Hematopoietic multipotent progenitor cell treated with erythropoietin and hydrocortisone succinate and interleukin-3 and kit ligand, for 8 days (in vitro differentiated cells): ENCODE data around the gene SNAP47.
A peak's percentile ranks its signal among the peaks of the same experiment; 100 is the strongest.

Experiments
- DNase-seq: peaks from one replicate; pipeline ENCODE4 v3.0.0-alpha.2; 2015

The SNAP47 gene

GRCh38 chr1:227786673-227787512 lies 51.7 kb downstream of the SNAP47 start:
- no peak for DNase-seq

- DNase-seq = peak; percentile 82
Measured at GRCh38 chr1:227787513-227788270, 52.5 kb downstream of the SNAP47 start.

- peak; percentile 41 for DNase-seq
Measured at GRCh38 chr1:227788271-227789083, 53.2 kb downstream of the SNAP47 start.

GRCh38 chr1:227789084-227790033 lies 54.1 kb downstream of the SNAP47 start:
- no peak for DNase-seq

GRCh38 chr1:227790034-227790400 lies 54.8 kb downstream of the SNAP47 start:
- no peak for DNase-seq

GRCh38 chr1:227790868-227791267 lies 55.6 kb downstream of the SNAP47 start:
- DNase-seq = no peak

DNA sequence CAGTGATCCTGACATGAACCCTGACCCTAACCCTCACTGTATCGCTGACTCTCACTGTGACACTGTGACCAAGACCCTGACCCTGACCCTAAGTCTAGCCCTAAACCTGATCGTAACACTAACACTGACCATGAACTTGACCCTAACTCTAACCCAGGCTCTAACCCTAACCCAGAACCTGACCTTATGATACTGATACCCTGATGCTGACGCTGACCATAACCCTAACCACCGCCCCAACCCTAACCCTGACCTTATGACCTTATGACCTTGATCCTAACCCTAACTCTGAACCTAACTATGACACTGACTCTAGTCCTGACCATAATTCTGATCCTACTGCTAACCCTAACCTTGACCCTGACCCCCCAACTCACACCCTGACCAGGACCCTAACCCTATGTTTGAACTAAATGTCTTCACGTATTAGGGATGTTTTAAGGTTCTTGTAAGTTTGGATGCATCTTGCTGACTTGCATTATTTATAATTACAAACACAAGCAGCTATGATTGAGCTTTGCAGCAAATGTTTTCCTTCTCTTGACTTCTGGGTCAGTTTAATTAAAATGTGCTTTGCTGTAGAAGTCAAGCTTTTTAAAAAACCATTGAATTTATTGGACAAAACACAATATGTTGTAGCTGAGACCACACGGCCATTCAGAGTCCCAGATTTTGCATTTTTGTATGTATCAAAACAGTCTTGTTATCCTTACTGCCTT lies 56.3 kb downstream of the SNAP47 start:
- DNase-seq = no peak

- DNase-seq = peak; percentile 6
Measured at GRCh38 chr1:227792216-227793078, 57.2 kb downstream of the SNAP47 start.

GRCh38 chr1:227793079-227793947 lies 58.1 kb downstream of the SNAP47 start:
- DNase-seq = no peak

DNA sequence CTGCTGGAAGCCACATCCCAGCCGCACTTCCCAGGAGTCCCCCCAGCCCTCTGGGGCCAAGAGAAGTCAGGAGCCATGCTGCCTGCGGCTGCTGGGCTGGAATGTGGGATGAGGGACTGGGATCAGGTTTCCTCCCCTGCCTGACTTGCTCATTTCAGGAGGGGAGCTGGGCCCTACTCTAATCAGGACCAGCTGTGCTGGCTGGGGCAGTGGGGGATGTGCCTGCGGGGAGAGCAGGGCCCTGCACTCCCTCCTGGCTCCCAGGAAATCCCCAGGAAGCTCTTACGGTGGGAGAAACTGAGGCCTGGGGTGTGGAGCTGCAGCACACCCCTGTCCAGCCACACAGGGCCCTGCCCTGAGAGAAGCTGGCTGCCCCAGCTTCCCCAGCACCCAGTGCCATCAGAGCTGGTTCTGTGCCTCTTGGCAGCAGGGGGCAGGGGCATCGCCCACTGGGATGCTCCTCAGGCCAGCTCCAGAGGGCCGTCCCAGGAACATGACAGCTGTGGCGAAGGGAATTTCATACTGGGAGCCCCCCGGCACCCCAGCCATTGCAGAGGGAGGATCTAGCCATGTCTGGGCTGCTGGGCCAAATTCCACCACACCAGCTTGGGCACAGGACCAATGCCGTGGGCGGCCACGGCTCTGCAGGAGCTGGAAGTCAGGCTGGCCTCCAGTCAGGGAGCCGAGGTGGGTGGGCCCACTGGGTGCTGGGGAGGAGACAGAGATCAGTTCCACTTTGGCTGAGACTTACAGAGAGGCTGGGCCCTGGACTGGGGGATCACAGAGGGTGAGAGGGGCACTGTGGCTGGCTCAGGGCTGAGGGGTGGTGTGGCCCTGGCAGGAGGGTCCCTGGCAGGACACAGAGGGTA lies 58.9 kb downstream of the SNAP47 start:
- DNase-seq = no peak

DNA sequence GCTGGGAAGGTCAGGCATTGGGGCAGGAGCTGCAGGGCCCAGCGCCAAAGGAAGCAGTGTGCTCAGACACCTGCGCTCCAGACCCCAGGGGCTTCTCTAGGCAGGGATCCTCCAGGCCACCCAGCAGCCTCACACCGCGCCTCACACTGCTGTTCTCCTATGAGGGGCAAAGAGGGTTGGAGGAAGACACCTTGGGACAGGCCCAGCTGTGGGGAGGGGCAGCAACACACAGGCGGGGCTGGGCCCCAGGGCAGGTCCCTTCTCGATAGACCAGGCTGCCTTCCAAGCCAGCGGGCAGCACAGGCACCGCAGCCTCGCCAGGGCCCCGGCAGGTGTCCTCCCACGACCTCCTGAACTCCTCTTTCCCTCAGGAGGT lies 59.6 kb downstream of the SNAP47 start:
- DNase-seq = no peak

DNA sequence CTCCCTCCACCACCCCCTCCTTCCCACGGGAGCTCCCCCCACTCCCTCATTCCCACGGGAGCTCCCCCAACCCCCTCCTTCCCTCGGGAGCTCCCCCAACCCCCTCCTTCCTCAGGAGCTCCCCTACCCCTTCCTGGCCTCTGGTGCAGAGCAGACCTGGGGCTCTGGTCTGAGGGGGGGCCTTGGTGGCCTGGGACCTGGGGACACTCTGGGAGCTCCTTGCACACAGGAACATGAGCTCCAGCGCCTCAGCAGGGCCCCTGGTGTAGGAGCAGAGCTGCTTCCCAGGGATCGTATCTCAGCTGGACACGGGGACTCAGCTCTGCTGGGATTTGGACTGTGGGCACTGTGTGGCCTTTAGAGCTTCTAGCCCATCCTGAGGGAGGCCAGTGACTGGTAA lies 60.5 kb downstream of the SNAP47 start:
- no peak for DNase-seq

DNA sequence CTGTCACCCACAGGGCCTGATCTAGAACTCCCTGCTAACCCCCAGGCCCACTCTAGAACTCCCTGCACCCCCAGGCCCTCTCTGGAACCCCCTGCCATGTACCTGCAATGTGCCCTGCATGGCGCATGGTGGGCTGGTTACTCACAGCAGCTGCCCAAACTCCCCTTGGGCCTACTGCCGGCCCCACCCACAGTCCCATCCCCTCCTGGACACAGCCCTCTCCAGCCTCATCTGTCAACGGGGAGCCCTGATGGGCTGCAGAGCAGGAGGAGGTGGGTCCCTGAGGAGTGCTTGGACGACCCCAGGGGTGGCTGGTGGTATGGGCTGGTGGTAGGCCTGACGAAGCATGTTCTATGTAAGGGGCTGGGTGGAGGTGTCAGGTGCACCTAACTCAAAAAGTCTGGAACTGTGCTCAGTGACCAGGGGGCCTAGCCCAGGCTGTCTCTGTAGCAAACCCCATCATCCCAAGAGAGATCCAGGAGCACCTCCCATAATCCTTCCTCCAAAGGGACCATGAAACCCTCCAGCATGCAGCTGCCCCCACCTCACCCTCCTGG lies 61.2 kb downstream of the SNAP47 start:
- DNase-seq = no peak

DNA sequence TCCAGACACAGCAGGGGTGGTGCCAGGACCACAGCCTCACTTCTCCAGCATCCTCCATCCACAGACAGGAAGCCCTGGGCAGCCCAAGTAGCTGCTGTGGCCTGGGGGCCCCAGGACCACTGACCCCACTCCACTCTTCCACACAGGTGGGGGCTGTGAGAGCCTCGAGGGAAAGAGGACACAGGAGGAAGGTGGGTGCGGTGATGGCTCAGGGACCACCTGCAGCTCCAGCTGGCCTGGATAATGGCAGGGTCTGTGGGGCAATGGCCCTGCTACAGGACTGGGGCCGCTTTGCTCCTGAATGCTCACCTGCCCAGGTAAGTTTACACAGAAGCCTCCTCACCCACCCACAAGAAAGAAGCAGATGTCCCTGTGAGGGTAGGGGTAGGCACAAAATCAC lies 61.9 kb downstream of the SNAP47 start:
- DNase-seq = no peak

GRCh38 chr1:227797625-227798024 lies 62.4 kb downstream of the SNAP47 start:
- DNase-seq = no peak

DNA sequence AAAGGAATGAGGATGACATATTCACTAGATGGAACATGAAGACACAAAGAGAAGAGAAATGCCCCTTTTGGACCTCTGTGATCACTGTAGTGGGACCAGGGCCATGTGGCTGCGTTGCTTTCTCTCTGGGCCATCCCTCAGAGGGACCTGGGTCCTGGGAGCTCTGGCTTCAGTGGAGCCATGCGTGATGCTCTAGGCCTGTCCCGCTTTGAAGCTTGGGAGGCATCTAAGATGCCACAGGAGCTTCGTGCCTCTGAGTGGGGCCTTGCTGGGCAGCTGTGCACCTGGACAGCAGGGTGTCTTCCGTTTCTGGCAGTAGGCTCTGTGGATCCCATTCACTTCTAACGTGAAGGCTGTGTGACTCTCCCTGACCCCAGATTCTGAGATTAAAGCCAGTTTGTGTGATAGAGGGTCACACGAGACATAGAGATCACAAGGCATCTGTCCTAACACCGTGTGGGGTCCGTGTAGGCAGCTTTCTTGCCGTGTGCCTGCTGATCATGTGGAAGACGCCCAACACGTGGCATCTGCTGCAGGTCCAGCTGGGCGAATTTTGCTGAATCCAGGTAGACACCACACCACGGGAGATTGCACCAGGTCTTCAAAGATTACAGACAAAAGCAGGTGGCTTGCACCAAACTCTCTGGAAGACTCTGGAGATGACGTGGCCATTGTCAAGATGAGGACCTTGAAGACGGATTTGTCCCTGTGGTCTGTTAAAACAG lies 63.0 kb downstream of the SNAP47 start:
- DNase-seq = no peak

DNA sequence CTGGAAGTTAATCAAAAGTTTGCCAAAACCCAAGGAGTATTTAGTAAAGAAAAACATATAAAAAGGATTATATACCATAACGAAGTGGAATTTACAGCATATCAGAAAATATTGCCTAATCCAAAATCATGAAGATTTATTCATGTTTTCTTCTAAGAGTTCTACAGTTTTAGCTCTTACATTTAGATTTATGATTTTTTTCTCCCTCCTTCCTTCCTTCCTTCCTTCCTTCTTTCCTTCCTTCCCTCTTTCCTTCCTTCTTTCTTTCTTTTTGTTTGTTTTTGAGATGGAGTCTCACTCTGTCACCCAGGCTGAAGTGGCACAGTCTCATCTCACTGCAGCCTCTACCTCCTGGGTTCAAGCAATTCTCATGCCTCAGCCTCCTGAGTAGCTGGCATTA lies 64.5 kb downstream of the SNAP47 start:
- DNase-seq = no peak

GRCh38 chr1:227803933-227804332 lies 68.7 kb downstream of the SNAP47 start:
- DNase-seq = no peak
